ENCODE results near the gene ATP7A.

ATP7A gene

DNA sequence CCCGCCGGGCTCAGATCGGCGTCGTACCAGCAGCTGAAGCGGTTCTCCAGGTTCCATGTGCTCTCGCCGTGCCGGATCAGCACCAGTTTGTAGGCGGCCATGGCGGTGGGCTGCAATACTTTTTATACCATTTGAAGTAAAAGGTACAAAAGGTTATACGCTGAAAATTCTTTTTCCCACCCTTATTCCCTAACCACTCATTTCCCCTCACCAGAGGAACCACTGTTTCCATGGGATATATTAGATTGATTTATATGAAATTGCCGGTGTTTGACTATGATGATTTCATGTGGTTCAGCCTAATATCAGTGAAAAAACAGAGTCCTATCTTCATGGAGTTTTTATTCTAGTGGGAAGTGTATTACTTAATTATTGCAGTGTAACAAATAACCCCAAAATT is 59.0 kb downstream of the ATP7A start, which contains the start of gene PGAM4:
PGAM4 (minus strand) TSS at position 101 of the 400 bp plus-strand sequence; CDS start at position 101, 0 bp downstream.
- TF ChIP-seq, protein P1, sequence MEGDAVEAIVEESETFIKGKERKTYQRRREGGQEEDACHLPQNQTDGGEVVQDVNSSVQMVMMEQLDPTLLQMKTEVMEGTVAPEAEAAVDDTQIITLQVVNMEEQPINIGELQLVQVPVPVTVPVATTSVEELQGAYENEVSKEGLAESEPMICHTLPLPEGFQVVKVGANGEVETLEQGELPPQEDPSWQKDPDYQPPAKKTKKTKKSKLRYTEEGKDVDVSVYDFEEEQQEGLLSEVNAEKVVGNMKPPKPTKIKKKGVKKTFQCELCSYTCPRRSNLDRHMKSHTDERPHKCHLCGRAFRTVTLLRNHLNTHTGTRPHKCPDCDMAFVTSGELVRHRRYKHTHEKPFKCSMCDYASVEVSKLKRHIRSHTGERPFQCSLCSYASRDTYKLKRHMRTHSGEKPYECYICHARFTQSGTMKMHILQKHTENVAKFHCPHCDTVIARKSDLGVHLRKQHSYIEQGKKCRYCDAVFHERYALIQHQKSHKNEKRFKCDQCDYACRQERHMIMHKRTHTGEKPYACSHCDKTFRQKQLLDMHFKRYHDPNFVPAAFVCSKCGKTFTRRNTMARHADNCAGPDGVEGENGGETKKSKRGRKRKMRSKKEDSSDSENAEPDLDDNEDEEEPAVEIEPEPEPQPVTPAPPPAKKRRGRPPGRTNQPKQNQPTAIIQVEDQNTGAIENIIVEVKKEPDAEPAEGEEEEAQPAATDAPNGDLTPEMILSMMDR (conservative IDR thresholded peaks at IDR 0.05; ENCODE audit: control insufficient read depth, insufficient read depth, low read depth, low read length), result no peak
- no peak for DNase-seq (ENCODE audit: low read depth)
- H3K4me3 ChIP-seq (ENCODE audit: control insufficient read depth, low read depth, low read length), result no peak within 1 kb of the TSS

DNA sequence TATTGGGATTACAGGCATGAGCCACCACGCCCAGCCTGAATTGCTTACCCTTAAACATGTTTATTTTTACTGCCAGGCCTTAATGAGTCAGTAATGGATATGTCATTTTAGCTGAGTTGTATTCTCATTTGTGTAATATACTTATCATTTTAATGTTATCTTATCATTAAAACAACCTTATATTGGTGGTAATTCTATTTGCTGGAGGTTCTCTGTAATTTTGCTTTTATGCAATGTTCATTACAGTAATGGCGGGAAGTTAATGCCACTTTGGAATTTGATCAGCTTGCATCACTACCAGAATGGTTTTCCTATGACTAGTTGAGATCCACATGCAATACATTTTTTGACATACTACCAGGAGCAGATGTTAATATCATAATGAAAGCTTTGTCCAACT is 65.3 kb downstream of the ATP7A start:
- peak; percentile 12 for DNase-seq (ENCODE audit: low read depth)
- H3K4me3 ChIP-seq (ENCODE audit: control insufficient read depth, low read depth, low read length), result no peak overlapping the region

DNA sequence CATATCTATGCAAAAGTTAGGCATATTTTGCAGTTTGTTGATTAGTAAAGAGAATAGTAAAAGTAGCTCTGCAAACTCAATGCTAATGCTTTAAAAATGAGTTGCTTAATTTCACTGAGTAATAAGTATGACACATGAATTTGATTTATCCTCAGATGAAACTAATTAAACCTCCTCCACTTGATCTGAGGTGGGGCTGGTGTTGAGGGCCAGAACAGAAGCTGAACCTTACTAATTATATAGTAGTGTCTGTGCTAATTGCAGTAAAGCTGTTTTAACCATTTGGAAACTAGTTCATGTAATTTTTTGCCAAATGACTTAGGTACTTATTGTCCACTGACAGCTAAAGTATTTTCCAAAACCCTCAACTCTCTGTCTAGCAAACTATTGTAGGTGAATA is 66.6 kb downstream of the ATP7A start:
- DNase-seq (ENCODE audit: low read depth), result peak; percentile 10
- TF ChIP-seq, protein P1 (conservative IDR thresholded peaks at IDR 0.05; ENCODE audit: control insufficient read depth, insufficient read depth, low read depth, low read length), result no peak
- H3K4me3 ChIP-seq (ENCODE audit: control insufficient read depth, low read depth, low read length), result no peak overlapping the region

More for the DNA sequence above, 65.3 kb downstream of the ATP7A start:
- TF ChIP-seq, protein P1 (conservative IDR thresholded peaks at IDR 0.05; ENCODE audit: control insufficient read depth, insufficient read depth, low read depth, low read length), result no peak

DNA sequence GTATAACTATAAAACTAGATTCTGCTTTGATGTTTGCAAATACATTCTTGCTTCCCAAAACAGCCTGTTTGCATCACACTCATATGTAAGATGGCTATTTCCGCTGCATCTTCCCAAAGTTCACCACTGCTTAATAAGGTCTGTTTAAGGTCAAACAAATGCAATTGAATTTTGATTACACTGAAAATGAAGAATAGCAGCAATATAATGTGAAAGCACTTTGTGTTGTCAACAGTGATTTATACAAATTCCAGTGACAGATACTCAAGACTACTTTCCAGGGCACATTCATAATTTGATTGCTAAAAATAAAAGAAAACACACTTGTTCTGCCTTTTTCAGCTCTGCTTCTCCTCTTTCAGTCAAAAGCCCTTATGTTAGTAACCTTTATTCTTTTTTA is 67.0 kb downstream of the ATP7A start:
- H3K4me3 ChIP-seq (ENCODE audit: control insufficient read depth, low read depth, low read length), result no peak overlapping the region
- TF ChIP-seq, protein P1 (conservative IDR thresholded peaks at IDR 0.05; ENCODE audit: control insufficient read depth, insufficient read depth, low read depth, low read length), result no peak
- no peak for DNase-seq (ENCODE audit: low read depth)

DNA sequence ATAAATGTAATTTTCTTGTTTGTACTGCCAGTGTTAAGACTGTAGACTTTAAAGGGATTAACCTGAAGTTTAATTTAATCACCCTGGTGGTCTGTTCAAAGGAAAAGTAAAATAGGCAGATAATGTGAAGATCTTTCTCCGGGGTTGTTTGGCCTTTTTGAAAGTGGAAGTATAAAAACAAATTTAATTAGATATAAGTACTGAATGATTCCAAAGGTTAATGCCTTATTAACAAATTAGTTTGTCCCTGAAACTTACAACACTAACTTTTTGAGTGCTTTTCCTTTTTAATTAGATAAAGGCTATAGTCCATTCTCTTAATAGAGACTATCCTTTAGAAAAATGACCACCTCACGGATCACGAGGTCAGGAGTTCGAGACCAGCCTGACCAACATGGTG is 69.4 kb downstream of the ATP7A start:
- H3K4me3 ChIP-seq (ENCODE audit: control insufficient read depth, low read depth, low read length), result no peak overlapping the region
- DNase-seq (ENCODE audit: low read depth), result no peak
- TF ChIP-seq, protein P1 (conservative IDR thresholded peaks at IDR 0.05; ENCODE audit: control insufficient read depth, insufficient read depth, low read depth, low read length), result no peak

DNA sequence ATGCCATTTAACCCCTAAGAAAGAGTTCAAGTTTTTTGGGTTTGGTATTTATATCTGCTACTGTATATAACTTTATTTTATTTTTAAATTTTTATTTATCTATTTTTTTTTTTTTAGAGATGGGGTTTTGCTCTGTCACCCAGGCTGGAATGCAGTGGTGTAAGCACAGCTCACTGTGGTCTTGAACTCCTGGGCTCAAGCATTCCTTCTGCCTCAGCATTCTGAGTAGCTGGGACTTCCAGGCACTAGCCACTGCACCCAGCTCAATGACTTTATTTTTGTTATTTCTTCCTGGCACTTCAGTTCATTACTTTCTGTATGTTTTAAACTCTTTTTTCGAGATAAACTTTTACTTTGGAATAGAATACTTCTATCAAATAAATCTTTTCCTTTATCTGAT is 101.4 kb downstream of the ATP7A start:
- DNase-seq (ENCODE audit: low read depth), result no peak
- TF ChIP-seq, protein P1 (conservative IDR thresholded peaks at IDR 0.05; ENCODE audit: control insufficient read depth, insufficient read depth, low read depth, low read length), result no peak
- H3K4me3 ChIP-seq (ENCODE audit: control insufficient read depth, low read depth, low read length), result no peak overlapping the region

All from fibroblast of mammary gland (primary cell).